Ishikawa (cell line): ENCODE results near the gene EXOC4.

ENCODE experiments used
- CEBPB ChIP-seq: IDR thresholded peaks from 2 replicates; pipeline ENCODE4 v1.6.1; 2012
- CREB1 ChIP-seq: IDR thresholded peaks from 2 replicates; pipeline ENCODE4 v1.6.1; 2012; ENCODE audit warnings: low read depth
- EGR1 ChIP-seq: IDR thresholded peaks from 2 replicates; pipeline ENCODE4 v1.6.1; 2012
- EP300 ChIP-seq: IDR thresholded peaks from 2 replicates; pipeline ENCODE4 v1.6.1; 2012; ENCODE audit warnings: borderline replicate concordance
- FOXM1 ChIP-seq: IDR thresholded peaks from 2 replicates; pipeline ENCODE4 v1.6.1; 2012; ENCODE audit warnings: low read depth, borderline replicate concordance
- NFIC ChIP-seq: IDR thresholded peaks from 2 replicates; pipeline ENCODE4 v1.6.1; 2012
- RAD21 ChIP-seq: IDR thresholded peaks from 2 replicates; pipeline ENCODE4 v1.6.1; 2012; ENCODE audit warnings: low read depth
- TAF1 ChIP-seq: IDR thresholded peaks from 2 replicates; pipeline ENCODE4 v1.6.1; 2012; ENCODE audit warnings: low read depth, mild to moderate bottlenecking
- TCF12 ChIP-seq: IDR thresholded peaks from 2 replicates; pipeline ENCODE4 v1.6.1; 2012; ENCODE audit warnings: low read depth
- TEAD4 ChIP-seq: IDR thresholded peaks from 2 replicates; pipeline ENCODE4 v1.6.1; 2012
- YY1 ChIP-seq: IDR thresholded peaks from 2 replicates; pipeline ENCODE4 v1.6.1; 2012; ENCODE audit warnings: low read depth
- ZBTB7A ChIP-seq: IDR thresholded peaks from 2 replicates; pipeline ENCODE4 v1.6.1; 2012; ENCODE audit warnings: low read depth
- TF ChIP-seq, protein P1 (sequence below): IDR thresholded peaks from 2 replicates; pipeline ENCODE4 v1.6.1; 2012
- TF ChIP-seq, protein P2 (sequence below): IDR thresholded peaks from 2 replicates; pipeline ENCODE4 v1.6.1; 2012
- TF ChIP-seq, protein P3 (sequence below): IDR thresholded peaks from 2 replicates; pipeline ENCODE4 v1.6.1; 2012; ENCODE audit warnings: low read depth, mild to moderate bottlenecking

The EXOC4 gene

DNA sequence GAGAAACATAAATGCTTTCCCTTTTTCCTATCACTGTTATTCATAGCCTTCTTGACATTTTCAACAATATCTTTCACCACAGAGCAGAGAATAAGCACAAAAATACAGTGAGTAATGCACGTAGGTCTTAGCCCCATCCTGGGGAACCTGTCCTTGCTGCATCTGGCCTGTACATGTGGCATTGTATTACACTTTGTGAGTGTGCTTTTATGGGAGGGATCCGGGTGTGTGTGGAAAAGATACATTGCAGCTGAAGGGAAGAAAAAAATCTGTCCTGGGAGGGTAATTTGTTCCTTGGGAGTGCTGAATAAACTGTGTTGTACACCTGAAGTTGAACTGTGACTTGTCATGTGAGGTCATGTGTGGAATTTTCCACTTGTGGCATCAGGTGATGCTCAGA lies 451.6 kb downstream of the EXOC4 start:
- no peak for TF ChIP-seq CEBPB

DNA sequence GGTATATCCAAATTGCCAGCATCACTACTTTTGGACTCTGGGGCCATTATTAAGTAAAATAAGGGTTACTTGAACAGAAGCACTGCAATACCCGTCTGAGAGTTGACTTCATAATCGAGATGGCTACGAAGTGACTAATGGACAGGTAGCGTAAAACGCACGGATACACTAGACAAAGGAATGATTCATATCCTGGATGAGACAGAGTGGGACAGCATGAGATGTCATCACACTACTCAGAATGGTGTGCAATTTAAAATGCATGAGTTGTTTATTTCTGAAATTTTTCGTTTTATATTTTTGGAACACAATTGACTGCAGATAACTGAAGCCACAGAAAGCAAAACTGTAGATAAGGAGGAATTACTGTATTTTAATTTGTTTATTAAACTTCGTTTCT lies 452.7 kb downstream of the EXOC4 start:
- TF ChIP-seq, protein P1, sequence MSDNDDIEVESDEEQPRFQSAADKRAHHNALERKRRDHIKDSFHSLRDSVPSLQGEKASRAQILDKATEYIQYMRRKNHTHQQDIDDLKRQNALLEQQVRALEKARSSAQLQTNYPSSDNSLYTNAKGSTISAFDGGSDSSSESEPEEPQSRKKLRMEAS: no peak
- TF ChIP-seq CEBPB (no peak), RAD21 (no peak)

DNA sequence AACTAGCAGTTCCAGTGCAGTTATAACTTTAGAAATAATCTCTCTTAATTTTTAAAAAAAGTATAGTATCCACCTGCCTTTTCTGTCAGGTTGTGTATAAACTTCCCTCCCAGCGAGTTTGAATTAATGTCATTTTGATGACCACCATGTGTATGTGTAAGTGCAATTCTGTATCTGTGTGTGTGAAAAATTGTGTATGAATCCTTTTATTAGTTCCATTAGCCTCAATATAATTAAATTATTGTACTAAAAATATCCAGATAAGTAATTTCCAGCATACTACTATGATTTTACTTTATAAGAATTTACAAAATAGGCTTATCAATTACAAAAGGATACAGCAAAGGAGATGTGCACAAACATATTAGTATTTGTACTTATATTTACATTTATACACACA lies 453.1 kb downstream of the EXOC4 start:
- TF ChIP-seq, protein P2, sequence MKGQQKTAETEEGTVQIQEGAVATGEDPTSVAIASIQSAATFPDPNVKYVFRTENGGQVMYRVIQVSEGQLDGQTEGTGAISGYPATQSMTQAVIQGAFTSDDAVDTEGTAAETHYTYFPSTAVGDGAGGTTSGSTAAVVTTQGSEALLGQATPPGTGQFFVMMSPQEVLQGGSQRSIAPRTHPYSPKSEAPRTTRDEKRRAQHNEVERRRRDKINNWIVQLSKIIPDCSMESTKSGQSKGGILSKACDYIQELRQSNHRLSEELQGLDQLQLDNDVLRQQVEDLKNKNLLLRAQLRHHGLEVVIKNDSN: no peak
- TF ChIP-seq RAD21: no peak
- TF ChIP-seq TCF12: no peak
- TF ChIP-seq FOXM1: no peak
- no peak for TF ChIP-seq CEBPB
- TF ChIP-seq, protein P1: no peak
- TF ChIP-seq, protein P3, sequence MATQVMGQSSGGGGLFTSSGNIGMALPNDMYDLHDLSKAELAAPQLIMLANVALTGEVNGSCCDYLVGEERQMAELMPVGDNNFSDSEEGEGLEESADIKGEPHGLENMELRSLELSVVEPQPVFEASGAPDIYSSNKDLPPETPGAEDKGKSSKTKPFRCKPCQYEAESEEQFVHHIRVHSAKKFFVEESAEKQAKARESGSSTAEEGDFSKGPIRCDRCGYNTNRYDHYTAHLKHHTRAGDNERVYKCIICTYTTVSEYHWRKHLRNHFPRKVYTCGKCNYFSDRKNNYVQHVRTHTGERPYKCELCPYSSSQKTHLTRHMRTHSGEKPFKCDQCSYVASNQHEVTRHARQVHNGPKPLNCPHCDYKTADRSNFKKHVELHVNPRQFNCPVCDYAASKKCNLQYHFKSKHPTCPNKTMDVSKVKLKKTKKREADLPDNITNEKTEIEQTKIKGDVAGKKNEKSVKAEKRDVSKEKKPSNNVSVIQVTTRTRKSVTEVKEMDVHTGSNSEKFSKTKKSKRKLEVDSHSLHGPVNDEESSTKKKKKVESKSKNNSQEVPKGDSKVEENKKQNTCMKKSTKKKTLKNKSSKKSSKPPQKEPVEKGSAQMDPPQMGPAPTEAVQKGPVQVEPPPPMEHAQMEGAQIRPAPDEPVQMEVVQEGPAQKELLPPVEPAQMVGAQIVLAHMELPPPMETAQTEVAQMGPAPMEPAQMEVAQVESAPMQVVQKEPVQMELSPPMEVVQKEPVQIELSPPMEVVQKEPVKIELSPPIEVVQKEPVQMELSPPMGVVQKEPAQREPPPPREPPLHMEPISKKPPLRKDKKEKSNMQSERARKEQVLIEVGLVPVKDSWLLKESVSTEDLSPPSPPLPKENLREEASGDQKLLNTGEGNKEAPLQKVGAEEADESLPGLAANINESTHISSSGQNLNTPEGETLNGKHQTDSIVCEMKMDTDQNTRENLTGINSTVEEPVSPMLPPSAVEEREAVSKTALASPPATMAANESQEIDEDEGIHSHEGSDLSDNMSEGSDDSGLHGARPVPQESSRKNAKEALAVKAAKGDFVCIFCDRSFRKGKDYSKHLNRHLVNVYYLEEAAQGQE: no peak
- TF ChIP-seq CREB1: no peak
- no peak for TF ChIP-seq TEAD4
- TF ChIP-seq EGR1: no peak
- no peak for TF ChIP-seq ZBTB7A

DNA sequence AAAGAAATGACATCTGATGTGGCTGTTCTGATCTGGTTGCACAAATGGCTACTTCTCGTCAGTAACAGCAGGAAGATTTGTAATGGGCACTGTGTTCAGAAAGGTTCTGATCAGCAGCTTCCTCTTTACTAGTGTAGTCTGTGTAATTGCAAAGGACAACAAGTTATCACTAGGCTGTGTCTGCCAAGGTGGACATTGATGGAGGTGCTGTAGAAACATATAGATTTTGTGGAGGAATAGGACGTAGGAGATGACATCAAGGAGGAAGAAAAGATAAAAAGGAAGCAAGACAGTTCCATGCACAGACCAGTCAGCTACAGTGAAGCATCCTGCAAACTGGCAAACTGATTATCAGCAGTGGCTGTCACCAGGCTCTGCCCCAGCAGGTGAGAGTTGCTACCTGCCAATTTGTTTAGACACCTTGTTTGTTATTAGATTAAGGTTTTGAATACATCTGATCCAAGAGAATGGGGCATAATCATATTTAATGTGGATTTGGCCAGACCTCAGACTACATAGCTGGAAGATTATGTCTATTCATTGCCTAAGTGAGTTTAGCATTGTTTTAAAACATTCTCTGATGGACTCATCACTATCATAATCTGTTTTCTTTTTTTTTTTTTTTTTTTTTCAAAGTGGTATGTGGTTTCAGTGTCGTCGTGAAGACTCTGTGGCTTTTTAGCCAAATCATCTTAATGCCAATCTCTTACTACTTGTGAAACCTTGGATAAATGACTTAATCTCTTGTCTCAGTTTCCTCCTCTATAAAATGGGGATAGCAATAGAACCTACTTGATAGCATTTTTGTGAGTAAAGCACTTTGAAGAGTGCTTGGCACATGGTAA lies 456.4 kb downstream of the EXOC4 start:
- no peak for TF ChIP-seq FOXM1
- no peak for TF ChIP-seq TCF12
- TF ChIP-seq, protein P2: no peak
- TF ChIP-seq CREB1: no peak
- no peak for TF ChIP-seq TEAD4
- TF ChIP-seq CEBPB: no peak

DNA sequence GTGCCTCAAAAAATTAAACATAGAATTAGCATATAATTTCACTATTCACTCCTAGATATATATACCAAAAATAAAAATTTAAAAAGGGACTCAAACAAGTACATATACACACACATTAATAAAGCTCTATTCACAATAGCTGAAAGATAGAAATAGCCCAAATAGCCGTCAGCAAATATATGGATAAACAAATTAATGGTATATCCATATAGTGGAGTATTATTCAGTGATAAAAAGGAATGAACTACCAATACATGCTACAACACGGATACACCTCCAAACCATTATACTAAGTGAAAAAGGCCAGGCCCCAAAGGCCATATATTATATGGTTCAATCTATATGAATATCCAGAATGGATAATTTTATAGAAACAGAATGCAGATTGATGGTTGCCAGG lies 459.7 kb downstream of the EXOC4 start:
- no peak for TF ChIP-seq EGR1
- TF ChIP-seq TEAD4: no peak
- TF ChIP-seq TCF12: no peak
- TF ChIP-seq CEBPB: no peak
- TF ChIP-seq FOXM1: no peak
- TF ChIP-seq, protein P1: no peak
- TF ChIP-seq YY1: no peak
- TF ChIP-seq RAD21: no peak
- TF ChIP-seq NFIC: no peak
- TF ChIP-seq, protein P3: no peak
- TF ChIP-seq, protein P2: no peak
- no peak for TF ChIP-seq TAF1
- TF ChIP-seq ZBTB7A: no peak
- TF ChIP-seq CREB1: no peak

DNA sequence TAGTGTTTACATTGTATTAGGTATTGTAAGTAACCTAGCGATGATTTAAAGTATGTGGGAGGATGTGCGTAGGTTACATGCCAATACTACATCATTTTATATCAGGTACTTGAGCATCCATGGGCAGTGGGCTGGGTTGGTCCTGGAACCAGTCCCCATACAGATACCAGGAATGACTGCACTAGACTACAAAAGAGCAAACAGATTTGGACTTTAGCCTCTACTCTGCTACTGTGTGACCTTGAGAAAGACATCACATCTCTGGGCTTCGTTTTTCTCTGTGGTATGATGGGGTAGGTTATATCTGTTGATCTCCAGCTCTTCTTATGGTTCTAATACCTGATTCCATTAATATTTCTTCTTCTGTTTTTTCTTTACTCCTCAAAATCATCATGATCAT lies 461.8 kb downstream of the EXOC4 start:
- TF ChIP-seq TAF1: no peak
- no peak for TF ChIP-seq ZBTB7A
- no peak for TF ChIP-seq TEAD4
- no peak for TF ChIP-seq FOXM1
- TF ChIP-seq, protein P1: no peak
- TF ChIP-seq TCF12: no peak
- TF ChIP-seq EP300: no peak
